HL-60 (cell line): ENCODE measurements around the gene CCNI2.

Experiments used
- DNase-seq, 2 experiments: peaks; one replicate each; pipeline ENCODE4 v3.0.0-alpha.2; 2010 to 2020; ENCODE audit warnings: low read depth in 1 of 2, low spot score in 1 of 2
- H3K27ac ChIP-seq: fragments of 250-450 bp; sonication (Bioruptor Pico); replicated peaks from 2 replicates; pipeline ENCODE4 v1.5.1; 2020; ENCODE audit warnings: mild to moderate bottlenecking, moderate library complexity
- H3K27me3 ChIP-seq: fragments of 250-450 bp; sonication (Bioruptor Pico); 2 replicates; pipeline ENCODE4 v1.5.1; 2021; ENCODE audit warnings: mild to moderate bottlenecking, moderate library complexity; ENCODE audit not compliant: insufficient read depth, poor library complexity, severe bottlenecking
- H3K4me3 ChIP-seq: replicated peaks from 2 replicates; pipeline ENCODE4 v1.5.1; 2011; ENCODE audit warnings: mild to moderate bottlenecking, control low read depth, low read length; ENCODE audit not compliant: insufficient read depth
- GABPA ChIP-seq: IDR thresholded peaks from 2 replicates; pipeline ENCODE4 v1.6.1; 2012; ENCODE audit warnings: low read depth
- POLR2AphosphoS5 ChIP-seq: IDR thresholded peaks from 2 replicates; pipeline ENCODE4 v1.6.1; 2012; ENCODE audit warnings: low read depth
- SPI1 ChIP-seq: IDR thresholded peaks from 2 replicates; pipeline ENCODE4 v1.6.1; 2012; ENCODE audit warnings: low read depth, mild to moderate bottlenecking, borderline replicate concordance
- TF ChIP-seq, protein P1 (sequence below): IDR thresholded peaks from one replicate; pipeline ENCODE4 v1.5.1; 2011; ENCODE audit warnings: low read length, control low read depth, inconsistent platforms; ENCODE audit not compliant: insufficient read depth
- TF ChIP-seq, protein P2 (sequence below): IDR thresholded peaks from 2 replicates; pipeline ENCODE4 v1.6.1; 2012; ENCODE audit warnings: low read depth; ENCODE audit not compliant: insufficient replicate concordance

CCNI2 gene

DNA sequence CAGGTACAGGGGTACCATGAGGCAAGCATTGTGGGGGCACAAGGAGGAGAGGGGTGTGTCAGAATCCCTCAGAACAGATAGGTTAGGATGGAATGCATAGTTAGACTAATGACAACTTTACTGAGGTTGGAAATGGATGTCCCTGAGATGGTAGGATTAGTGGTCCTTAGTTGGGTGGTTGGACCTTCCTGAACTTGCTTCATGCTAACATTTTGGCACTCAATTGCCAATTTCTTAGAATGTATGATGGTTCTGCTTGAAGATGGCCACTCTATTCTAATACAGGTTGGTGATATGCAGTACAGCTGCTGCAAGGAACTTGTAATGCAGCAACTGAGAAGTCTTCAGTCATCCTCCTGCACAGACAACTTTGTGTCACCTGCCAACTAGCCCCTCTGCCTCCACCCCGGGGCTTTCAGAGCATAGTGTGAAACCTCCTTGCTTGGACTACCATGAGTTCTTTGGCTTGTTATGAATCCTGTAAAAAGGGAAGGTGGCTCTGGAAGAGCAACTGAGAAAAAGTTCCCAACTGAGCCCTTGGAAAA lies 5.4 kb downstream of the CCNI2 start:
- Histone ChIP-seq H3K4me3 (no peak overlapping the region), H3K27me3 (no peaks in the 10 kb centered on the region), H3K27ac (no peak overlapping the region)
- TF ChIP-seq, protein P1, sequence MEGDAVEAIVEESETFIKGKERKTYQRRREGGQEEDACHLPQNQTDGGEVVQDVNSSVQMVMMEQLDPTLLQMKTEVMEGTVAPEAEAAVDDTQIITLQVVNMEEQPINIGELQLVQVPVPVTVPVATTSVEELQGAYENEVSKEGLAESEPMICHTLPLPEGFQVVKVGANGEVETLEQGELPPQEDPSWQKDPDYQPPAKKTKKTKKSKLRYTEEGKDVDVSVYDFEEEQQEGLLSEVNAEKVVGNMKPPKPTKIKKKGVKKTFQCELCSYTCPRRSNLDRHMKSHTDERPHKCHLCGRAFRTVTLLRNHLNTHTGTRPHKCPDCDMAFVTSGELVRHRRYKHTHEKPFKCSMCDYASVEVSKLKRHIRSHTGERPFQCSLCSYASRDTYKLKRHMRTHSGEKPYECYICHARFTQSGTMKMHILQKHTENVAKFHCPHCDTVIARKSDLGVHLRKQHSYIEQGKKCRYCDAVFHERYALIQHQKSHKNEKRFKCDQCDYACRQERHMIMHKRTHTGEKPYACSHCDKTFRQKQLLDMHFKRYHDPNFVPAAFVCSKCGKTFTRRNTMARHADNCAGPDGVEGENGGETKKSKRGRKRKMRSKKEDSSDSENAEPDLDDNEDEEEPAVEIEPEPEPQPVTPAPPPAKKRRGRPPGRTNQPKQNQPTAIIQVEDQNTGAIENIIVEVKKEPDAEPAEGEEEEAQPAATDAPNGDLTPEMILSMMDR = no peak
- no peak for TF ChIP-seq GABPA
- DNase-seq = no peak

DNA sequence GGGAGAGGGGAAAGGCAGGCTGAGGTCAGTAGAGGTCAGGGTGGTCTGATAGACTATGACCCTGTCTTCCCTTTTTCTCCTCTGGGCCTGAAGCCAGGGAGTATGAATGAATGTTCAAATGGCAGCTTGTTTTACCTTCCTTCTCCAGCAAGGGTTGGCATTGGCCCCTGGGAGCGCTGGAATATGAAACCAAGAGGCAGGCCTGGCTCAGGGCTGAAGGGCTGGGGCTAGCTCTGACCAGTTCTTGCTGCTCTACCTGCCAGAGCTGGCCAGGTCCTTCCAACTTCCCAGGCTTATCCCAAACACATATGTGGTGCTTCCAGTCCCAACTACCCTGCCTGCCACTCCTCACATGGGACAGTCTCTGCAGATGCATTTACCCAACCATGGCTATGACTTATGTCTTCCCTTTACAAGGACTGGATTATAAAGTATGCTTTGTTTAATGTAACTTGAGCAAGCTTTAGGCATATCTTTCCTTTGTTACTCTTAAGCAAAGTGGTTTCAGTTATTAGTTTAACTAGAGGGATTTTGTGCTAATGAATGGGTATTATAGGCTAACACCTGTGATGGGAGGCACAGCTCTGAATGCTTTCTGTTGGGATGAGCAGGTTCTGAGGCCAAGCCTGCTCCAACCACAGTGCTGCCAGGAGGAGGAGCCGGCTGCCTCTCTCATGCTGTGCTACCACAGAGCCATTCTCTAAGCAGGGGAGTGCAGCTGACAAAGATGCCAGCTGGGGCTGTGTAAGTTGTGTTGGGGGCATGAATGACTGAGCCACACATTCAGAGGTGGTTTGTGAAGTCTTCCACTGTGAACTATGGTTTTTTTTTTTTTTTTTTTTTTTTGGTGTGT lies 6.1 kb downstream of the CCNI2 start:
- Histone ChIP-seq H3K27ac (no peak overlapping the region), H3K27me3 (no peaks in the 10 kb centered on the region), H3K4me3 (no peak overlapping the region)
- DNase-seq = no peak
- TF ChIP-seq, protein P2, sequence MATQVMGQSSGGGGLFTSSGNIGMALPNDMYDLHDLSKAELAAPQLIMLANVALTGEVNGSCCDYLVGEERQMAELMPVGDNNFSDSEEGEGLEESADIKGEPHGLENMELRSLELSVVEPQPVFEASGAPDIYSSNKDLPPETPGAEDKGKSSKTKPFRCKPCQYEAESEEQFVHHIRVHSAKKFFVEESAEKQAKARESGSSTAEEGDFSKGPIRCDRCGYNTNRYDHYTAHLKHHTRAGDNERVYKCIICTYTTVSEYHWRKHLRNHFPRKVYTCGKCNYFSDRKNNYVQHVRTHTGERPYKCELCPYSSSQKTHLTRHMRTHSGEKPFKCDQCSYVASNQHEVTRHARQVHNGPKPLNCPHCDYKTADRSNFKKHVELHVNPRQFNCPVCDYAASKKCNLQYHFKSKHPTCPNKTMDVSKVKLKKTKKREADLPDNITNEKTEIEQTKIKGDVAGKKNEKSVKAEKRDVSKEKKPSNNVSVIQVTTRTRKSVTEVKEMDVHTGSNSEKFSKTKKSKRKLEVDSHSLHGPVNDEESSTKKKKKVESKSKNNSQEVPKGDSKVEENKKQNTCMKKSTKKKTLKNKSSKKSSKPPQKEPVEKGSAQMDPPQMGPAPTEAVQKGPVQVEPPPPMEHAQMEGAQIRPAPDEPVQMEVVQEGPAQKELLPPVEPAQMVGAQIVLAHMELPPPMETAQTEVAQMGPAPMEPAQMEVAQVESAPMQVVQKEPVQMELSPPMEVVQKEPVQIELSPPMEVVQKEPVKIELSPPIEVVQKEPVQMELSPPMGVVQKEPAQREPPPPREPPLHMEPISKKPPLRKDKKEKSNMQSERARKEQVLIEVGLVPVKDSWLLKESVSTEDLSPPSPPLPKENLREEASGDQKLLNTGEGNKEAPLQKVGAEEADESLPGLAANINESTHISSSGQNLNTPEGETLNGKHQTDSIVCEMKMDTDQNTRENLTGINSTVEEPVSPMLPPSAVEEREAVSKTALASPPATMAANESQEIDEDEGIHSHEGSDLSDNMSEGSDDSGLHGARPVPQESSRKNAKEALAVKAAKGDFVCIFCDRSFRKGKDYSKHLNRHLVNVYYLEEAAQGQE = no peak
- TF ChIP-seq, protein P1 = no peak
- TF ChIP-seq POLR2AphosphoS5 (no peak), SPI1 (no peak), GABPA (no peak)

DNA sequence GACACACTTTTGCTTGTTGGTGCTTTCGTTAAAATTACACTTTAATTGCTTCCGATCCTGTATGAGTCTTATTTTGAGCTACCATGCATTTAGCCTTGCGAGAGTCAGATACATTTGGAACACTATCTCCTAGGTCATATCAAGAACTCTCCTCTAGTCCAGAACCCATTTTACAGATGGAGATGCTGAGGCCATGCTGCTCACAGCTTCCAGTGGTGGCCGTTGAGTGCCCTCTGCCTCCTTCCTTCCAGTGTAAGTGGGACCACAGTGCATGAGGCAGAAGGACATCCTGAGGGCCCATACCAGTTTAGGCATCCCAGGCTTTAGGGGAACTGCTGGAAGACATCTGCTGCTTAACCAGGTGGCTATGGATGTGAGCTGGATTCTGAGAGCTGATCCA lies 6.9 kb downstream of the CCNI2 start:
- Histone ChIP-seq H3K4me3 (no peak overlapping the region), H3K27ac (no peak overlapping the region), H3K27me3 (no peaks in the 10 kb centered on the region)
- DNase-seq = no peak
- TF ChIP-seq, protein P1 = no peak
- TF ChIP-seq POLR2AphosphoS5 (no peak), GABPA (no peak), SPI1 (no peak)
- TF ChIP-seq, protein P2 = no peak
